ENCODE results near the gene POGLUT3. TPM values are rescaled to one million over a fixed set of nuclear protein-coding genes. Genes with fewer than 3 reads are reported as not detected.
A peak's percentile ranks its signal among the peaks of the same experiment; 100 is the strongest.

The POGLUT3 gene
- total RNA-seq, 6 experiments from 2014 or later: 5.5 to 11.8 (median 9.9) TPM

GRCh38 chr11:108498816-108499408, 728 bp upstream of the POGLUT3 start:
- no peak for DNase-seq
- 73% methylated on average over 26 of the region's 29 CpGs for WGBS (ENCODE audit: insufficient coverage, low coverage, low lambda C conversion rate, missing lambda C conversion rate)
- intact Hi-C loops (cut with DNase I): no loop called here

GRCh38 chr11:108497317-108498045, 703 bp downstream of the POGLUT3 start:
- Histone ChIP-seq H3K4me1 (peaks cover 0 to 5% (median 0%) of the 10 kb centered on the region in 4 donors), H3K36me3 (no peaks in the 10 kb centered on the region), H3K9me3 (no peaks in the 10 kb centered on the region), H3K27me3 (no peaks in the 10 kb centered on the region), H3K27ac (peak overlapping the region; percentile 90 to 96 (median 93)), H3K4me3 (peak overlapping the region; percentile 71 to 87 (median 77))
- TF ChIP-seq CTCF (IDR thresholded peaks at IDR 0.05): no peak
- TF ChIP-seq POLR2A (IDR thresholded peaks at IDR 0.05): peak; percentile 82
- peak; percentile 86 to 94 (median 88) for ATAC-seq
- intact Hi-C loops (cut with DNase I): no loop called here
- under 1% methylated on average over 30 of the region's 30 CpGs for WGBS (ENCODE audit: insufficient coverage, low coverage, low lambda C conversion rate, missing lambda C conversion rate)
- DNase-seq: peak; percentile 78 to 86 (median 80)

More at GRCh38 chr11:108498816-108499408, 728 bp upstream of the POGLUT3 start:
- H3K9me3 ChIP-seq: no peaks in the 10 kb centered on the region
- no peaks in the 10 kb centered on the region for H3K27me3 ChIP-seq
- ATAC-seq: no peak
- H3K27ac ChIP-seq: peak overlapping the region; percentile 90 to 96 (median 93)
- no peaks in the 10 kb centered on the region for H3K36me3 ChIP-seq
- H3K4me1 ChIP-seq: peaks cover 0 to 5% (median 0%) of the 10 kb centered on the region in 4 donors
- peak overlapping the region; percentile 71 to 87 (median 77) for H3K4me3 ChIP-seq
- TF ChIP-seq POLR2A (IDR thresholded peaks at IDR 0.05): no peak
- no peak for TF ChIP-seq CTCF (IDR thresholded peaks at IDR 0.05)

- H3K36me3 ChIP-seq: no peaks in the 10 kb centered on the region
- H3K4me3 ChIP-seq: peak overlapping the region in 2 of 3 donors; percentile 77 to 87
- TF ChIP-seq POLR2A (IDR thresholded peaks at IDR 0.05): no peak
- H3K9me3 ChIP-seq: no peaks in the 10 kb centered on the region
- H3K4me1 ChIP-seq: peaks cover 0 to 5% (median 0%) of the 10 kb centered on the region in 4 donors
- DNase-seq (no peak), ATAC-seq (no peak)
- 93% methylated on average over 7 of the region's 7 CpGs for WGBS (ENCODE audit: insufficient coverage, low coverage, low lambda C conversion rate, missing lambda C conversion rate)
- peak overlapping the region; percentile 90 to 96 (median 93) for H3K27ac ChIP-seq
- intact Hi-C loops (cut with DNase I): no loop called here
- no peaks in the 10 kb centered on the region for H3K27me3 ChIP-seq
These were observed 1.4 kb downstream of the POGLUT3 start for GRCh38 chr11:108496643-108497256.

GRCh38 chr11:108495326-108495725, 2.9 kb downstream of the POGLUT3 start:
- Histone ChIP-seq H3K27ac (no peak overlapping the region), H3K36me3 (peaks cover 0 to 1% (median 0%) of the 10 kb centered on the region in 4 donors), H3K4me1 (peaks cover 0 to 5% (median 0%) of the 10 kb centered on the region in 4 donors), H3K9me3 (no peaks in the 10 kb centered on the region), H3K4me3 (no peak overlapping the region), H3K27me3 (no peaks in the 10 kb centered on the region)
- TF ChIP-seq CTCF (IDR thresholded peaks at IDR 0.05) (no peak), POLR2A (IDR thresholded peaks at IDR 0.05) (no peak)
- WGBS (ENCODE audit: insufficient coverage, low coverage, low lambda C conversion rate, missing lambda C conversion rate): 94% methylated on average over 3 of the region's 3 CpGs
- DNase-seq: no peak
- intact Hi-C loops (cut with DNase I): no loop called here
- ATAC-seq: no peak

All from right lobe of liver (tissue), 6 donors.